H1 (cell line): ENCODE data around the gene ARHGAP26. TPM values are rescaled to one million over a fixed set of nuclear protein-coding genes. Genes with fewer than 3 reads are reported as not detected.

Experiments used
- CTCF ChIA-PET: fragments of 300-600 bp; sonication (Branson Sonifier 250); formaldehyde crosslinking; loops from one replicate; lab custom pipeline; 2021; ENCODE audit not compliant: partially characterized antibody; lab: Charles Lee
- POLR2A ChIA-PET: fragments of 300-600 bp; sonication (Branson Sonifier 250); formaldehyde crosslinking; loops from one replicate; lab custom pipeline; 2021; ENCODE audit warnings: inconsistent platforms; ENCODE audit not compliant: partially characterized antibody; lab: Charles Lee
- DNase-seq, 2 experiments: peaks; one replicate each; pipeline versions ENCODE4 v3.0.0 to v3.0.0-alpha.2; 2010 to 2022; ENCODE audit warnings: low spot score in 2 of 2, low read depth in 1 of 2, mixed read lengths in 1 of 2
- FAIRE-seq: peaks from 2 replicates; lab custom pipeline; 2011; peaks lifted over from hg19 to GRCh38; lab: Jason Lieb, UNC
- H2AFZ ChIP-seq: 2 replicates; pipeline ENCODE4 v1.8.1; 2012; ENCODE audit warnings: low read length, inconsistent platforms
- H2AK5ac ChIP-seq: 2 replicates; pipeline ENCODE4 v1.6.1; 2013; ENCODE audit warnings: low read depth, low read length
- H2BK120ac ChIP-seq: replicated peaks from 2 replicates; pipeline ENCODE3; 2013; ENCODE audit warnings: low read depth, low read length, inconsistent platforms
- H2BK12ac ChIP-seq: 2 replicates; pipeline ENCODE4 v1.6.1; 2013; ENCODE audit warnings: low read depth, low read length
- H2BK15ac ChIP-seq: 2 replicates; pipeline ENCODE4 v1.6.1; 2013; ENCODE audit warnings: low read length
- H2BK20ac ChIP-seq: 2 replicates; pipeline ENCODE4 v1.6.1; 2013; ENCODE audit warnings: low read length
- H2BK5ac ChIP-seq: 2 replicates; pipeline ENCODE4 v1.6.1; 2013; ENCODE audit warnings: low read depth, low read length
- H3K14ac ChIP-seq: 2 replicates; pipeline ENCODE4 v1.6.1; 2013; ENCODE audit warnings: inconsistent platforms; ENCODE audit not compliant: insufficient read length
- H3K18ac ChIP-seq: 2 replicates; pipeline ENCODE4 v1.6.1; 2013; ENCODE audit warnings: low read length; ENCODE audit errors: extremely low read depth
- H3K23ac ChIP-seq: 2 replicates; pipeline ENCODE4 v1.6.1; 2013; ENCODE audit warnings: inconsistent platforms; ENCODE audit not compliant: insufficient read length
- H3K23me2 ChIP-seq: 2 replicates; pipeline ENCODE4 v1.6.1; 2013; ENCODE audit warnings: low read depth, low read length
- H3K27ac ChIP-seq: 2 replicates; pipeline ENCODE4 v1.6.1; 2011; ENCODE audit warnings: low read depth, low read length, inconsistent platforms
- H3K27me3 ChIP-seq, 4 experiments: replicated peaks in 1 of 4; 1 replicate in 1 of 4; 2 replicates in 3 of 4; pipeline versions ENCODE4 v1.6.1 to v1.8.1; 2011 to 2013; ENCODE audit warnings: low read length in 3 of 4, mild to moderate bottlenecking in 3 of 4, inconsistent platforms in 2 of 4, mixed read lengths in 2 of 4, moderate library complexity in 1 of 4; ENCODE audit not compliant: control insufficient read depth in 3 of 4, insufficient read depth in 3 of 4; ENCODE audit errors: extremely low read depth in 1 of 4
- H3K36me3 ChIP-seq, 4 experiments: 2 replicates each; pipeline versions ENCODE4 v1.6.1 to v1.8.1; 2011 to 2013; ENCODE audit warnings: mild to moderate bottlenecking in 4 of 4, low read length in 3 of 4, moderate library complexity in 2 of 4, control low read depth in 1 of 4, inconsistent platforms in 1 of 4; ENCODE audit not compliant: insufficient read depth in 4 of 4, control insufficient read depth in 2 of 4
- H3K4ac ChIP-seq: replicated peaks from 2 replicates; pipeline ENCODE3; 2013; ENCODE audit warnings: low read length, low read depth, mixed read lengths, inconsistent platforms; ENCODE audit not compliant: insufficient read length
- H3K4me1 ChIP-seq, 4 experiments: replicated peaks in 1 of 4; 1 replicate in 1 of 4; 2 replicates in 3 of 4; pipeline versions ENCODE4 v1.6.1 to v1.8.1; 2011 to 2013; ENCODE audit warnings: low read length in 3 of 4, inconsistent platforms in 2 of 4, mixed read lengths in 1 of 4; ENCODE audit not compliant: insufficient read depth in 4 of 4, control insufficient read depth in 3 of 4
- H3K4me2 ChIP-seq, 2 experiments: 2 replicates each; pipeline versions ENCODE4 v1.6.1 to v1.8.1; 2011 to 2013; ENCODE audit warnings: low read depth in 2 of 2, low read length in 2 of 2, control low read depth in 1 of 2, inconsistent platforms in 1 of 2, mild to moderate bottlenecking in 1 of 2; ENCODE audit not compliant: insufficient read depth in 1 of 2
- H3K4me3 ChIP-seq, 4 experiments: fragments of 200-600, 300-600 bp in 1 of 4; sonication (generic), shearing (Covaris generic), sonication (Bioruptor Twin) in 1 of 4; 2 replicates each; pipeline versions ENCODE4 v1.5.1 to v1.8.1; 2011 to 2016; ENCODE audit warnings: low read length in 4 of 4, low read depth in 3 of 4, control low read depth in 2 of 4, inconsistent platforms in 2 of 4, mild to moderate bottlenecking in 2 of 4, mixed read lengths in 1 of 4, moderate library complexity in 1 of 4; ENCODE audit not compliant: insufficient read depth in 2 of 4; ENCODE audit errors: extremely low read depth in 1 of 4
- H3K56ac ChIP-seq: replicated peaks from 2 replicates; pipeline ENCODE3; 2013; ENCODE audit warnings: low read depth, mild to moderate bottlenecking, mixed read lengths, low read length, inconsistent platforms; ENCODE audit not compliant: insufficient read length
- H3K79me1 ChIP-seq: 2 replicates; pipeline ENCODE4 v1.6.1; 2013; ENCODE audit warnings: low read depth, low read length, control low read depth
- H3K79me2 ChIP-seq, 2 experiments: 2 replicates each; pipeline versions ENCODE4 v1.6.1 to v1.8.1; 2012 to 2013; ENCODE audit warnings: low read length in 2 of 2, mild to moderate bottlenecking in 2 of 2, inconsistent platforms in 1 of 2; ENCODE audit not compliant: insufficient read depth in 2 of 2, control insufficient read depth in 1 of 2
- H3K9ac ChIP-seq, 4 experiments: replicated peaks in 1 of 4; 1 replicate in 1 of 4; 2 replicates in 3 of 4; pipeline versions ENCODE4 v1.6.1 to v1.8.1; 2011 to 2013; ENCODE audit warnings: low read depth in 3 of 4, low read length in 3 of 4, control low read depth in 2 of 4, mild to moderate bottlenecking in 2 of 4, moderate library complexity in 2 of 4, inconsistent platforms in 1 of 4; ENCODE audit errors: extremely low read depth in 1 of 4
- H3K9me3 ChIP-seq, 2 experiments: 2 replicates each; pipeline versions ENCODE4 v1.6.1 to v1.8.1; 2012 to 2013; ENCODE audit warnings: mild to moderate bottlenecking in 2 of 2, moderate library complexity in 2 of 2, control low read depth in 1 of 2, inconsistent platforms in 1 of 2, low read depth in 1 of 2, low read length in 1 of 2, mixed read lengths in 1 of 2; ENCODE audit not compliant: insufficient read depth in 2 of 2
- H4K20me1 ChIP-seq, 2 experiments: replicated peaks in 1 of 2; 2 replicates each; pipeline versions ENCODE3 to v1.8.1; 2011 to 2013; ENCODE audit warnings: inconsistent platforms in 2 of 2, low read length in 2 of 2, mild to moderate bottlenecking in 1 of 2; ENCODE audit not compliant: insufficient read depth in 2 of 2, control insufficient read depth in 1 of 2
- H4K5ac ChIP-seq: 2 replicates; pipeline ENCODE4 v1.6.1; 2013; ENCODE audit warnings: low read length, low read depth, mixed read lengths, inconsistent platforms; ENCODE audit not compliant: insufficient read length
- H4K8ac ChIP-seq: 2 replicates; pipeline ENCODE4 v1.8.0; 2013; ENCODE audit warnings: mild to moderate bottlenecking, moderate library complexity, low read length, inconsistent platforms; ENCODE audit not compliant: insufficient read depth; ENCODE audit errors: extremely low read depth
- H4K91ac ChIP-seq: replicated peaks from 2 replicates; pipeline ENCODE3; 2013; ENCODE audit warnings: low read length, mixed read lengths, inconsistent platforms; ENCODE audit not compliant: insufficient read length
- ASH2L ChIP-seq: fragments of 200-600, 300-600 bp; sonication (generic); IDR thresholded peaks from one replicate; pipeline ENCODE4 v1.7.1; 2017; ENCODE audit warnings: low read length
- BCL11A ChIP-seq, 2 experiments: IDR thresholded peaks; one replicate each; pipeline ENCODE4 v1.6.1; 2011; ENCODE audit warnings: low read depth in 2 of 2, low read length in 2 of 2, mild to moderate bottlenecking in 2 of 2
- CHD1 ChIP-seq: IDR thresholded peaks from 2 replicates; pipeline ENCODE4 v1.6.1; 2012; ENCODE audit warnings: low read depth, low read length, improper control_type of control experiment
- CTCF ChIP-seq, 3 experiments: IDR thresholded peaks; 1 replicate in 2 of 3; 2 replicates in 1 of 3; pipeline versions ENCODE4 v1.5.1 to v1.6.1; 2011; ENCODE audit warnings: low read length in 3 of 3, mild to moderate bottlenecking in 3 of 3, inconsistent platforms in 2 of 3, low read depth in 1 of 3, moderate library complexity in 1 of 3; ENCODE audit not compliant: insufficient read depth in 1 of 3; ENCODE audit errors: control extremely low read depth in 1 of 3
- EP300 ChIP-seq, 2 experiments: IDR thresholded peaks; 1 replicate in 1 of 2; 2 replicates in 1 of 2; pipeline ENCODE4 v1.6.1; 2011 to 2012; ENCODE audit warnings: low read depth in 2 of 2, low read length in 2 of 2, mild to moderate bottlenecking in 2 of 2, borderline replicate concordance in 1 of 2, inconsistent platforms in 1 of 2, moderate library complexity in 1 of 2
- GTF2F1 ChIP-seq: IDR thresholded peaks from 2 replicates; pipeline ENCODE4 v1.6.1; 2012; ENCODE audit warnings: low read depth, low read length, improper control_type of control experiment, borderline replicate concordance
- KDM5A ChIP-seq: fragments of 200-600 bp; IDR thresholded peaks from 2 replicates; pipeline ENCODE4 v1.7.1; 2012; ENCODE audit warnings: mild to moderate bottlenecking, low read length, inconsistent platforms, mixed read lengths
- NANOG ChIP-seq: IDR thresholded peaks from 2 replicates; pipeline ENCODE4 v1.6.1; 2011; ENCODE audit warnings: low read length, low read depth, mild to moderate bottlenecking, inconsistent platforms; ENCODE audit not compliant: insufficient read depth, poor library complexity, severe bottlenecking
- SAP30 ChIP-seq: fragments of 300-600 bp; sonication (generic); IDR thresholded peaks from 2 replicates; pipeline ENCODE4 v1.7.1; 2012; ENCODE audit warnings: low read length, moderate library complexity, mild to moderate bottlenecking, inconsistent platforms; ENCODE audit not compliant: insufficient read depth, insufficient replicate concordance
- SIN3A ChIP-seq, 2 experiments: IDR thresholded peaks in 1 of 2; conservative IDR thresholded peaks in 1 of 2; 2 replicates each; pipeline ENCODE4 v1.6.1; 2011 to 2012; ENCODE audit warnings: low read length in 2 of 2, improper control_type of control experiment in 1 of 2, low read depth in 1 of 2, mild to moderate bottlenecking in 1 of 2
- WGBS, 2 experiments: shearing (Covaris generic) in 1 of 2; methylation state at CpG; one replicate each; pipeline versions ENCODE4 v1.1.6 to v1.1.7; 2013 to 2015; ENCODE audit warnings: low lambda C conversion rate in 2 of 2, mixed read lengths in 2 of 2, inconsistent platforms in 1 of 2, low coverage in 1 of 2, missing lambda C conversion rate in 1 of 2; ENCODE audit not compliant: insufficient replicate concordance in 2 of 2, insufficient coverage in 1 of 2, insufficient read length in 1 of 2; ENCODE audit errors: extremely low coverage in 1 of 2, missing lambda C conversion rate in 1 of 2; 5-methylcytosine and 5-hydroxymethylcytosine counted together
- polyA plus RNA-seq, 7 experiments: library from polyadenylated mRNA; depleted of rRNA in 3 of 7; stranded (reverse) in 5 of 7; unstranded in 2 of 7; fragments of >200 nt in 5 of 7; fragments of 200-250 nt in 2 of 7; gene quantifications; 1 replicate in 5 of 7; 2 replicates in 1 of 7; 4 replicates in 1 of 7; pipeline versions ENCODE4 v1.2.1 to v1.2.3, GENCODE V29; 2011 to 2013; ENCODE audit warnings: missing spikeins in 2 of 7, mixed read lengths in 2 of 7
- total RNA-seq: library from RNA; stranded (reverse); fragmentation: NEBNext Ultra II Directional; extraction: Animal tissue kit (Norgen Biotek cat#: 25700); gene quantifications from 2 replicates; pipeline ENCODE4 v1.2.1, GENCODE V29; 2021

The ARHGAP26 gene
- total and polyA plus RNA-seq, 2 of the 8 experiments (the other 6 are each of a cell fraction or from before 2014, with no cell fraction given) = 7.1 to 24.8 TPM

GRCh38 chr5:143116814-143117213, 346.6 kb downstream of the ARHGAP26 start:
- H3K18ac ChIP-seq = no peak overlapping the region
- no peak overlapping the region for H3K27ac ChIP-seq
- H3K4me1 ChIP-seq = peaks cover 5 to 11% (median 11%) of the 10 kb centered on the region in 4 experiments
- H2BK12ac ChIP-seq = no peak overlapping the region
- no peak overlapping the region for H2BK5ac ChIP-seq
- H2AK5ac ChIP-seq = no peak overlapping the region
- H4K8ac ChIP-seq = no peak overlapping the region
- H2BK120ac ChIP-seq = no peak overlapping the region
- H4K5ac ChIP-seq = no peak overlapping the region
- H2BK20ac ChIP-seq = no peak overlapping the region
- peaks cover 0 to 7% (median 2%) of the 10 kb centered on the region in 4 experiments; a peak in 2 of 8 replicates for H3K36me3 ChIP-seq
- no peaks in the 10 kb centered on the region for H3K79me2 ChIP-seq
- H3K14ac ChIP-seq = no peak overlapping the region
- H3K9me3 ChIP-seq = peaks cover 0 to 2% of the 10 kb centered on the region in 2 experiments; a peak in 2 of 4 replicates
- no peak overlapping the region for H3K23ac ChIP-seq
- H4K20me1 ChIP-seq = no peaks in the 10 kb centered on the region
- CTCF ChIA-PET = interaction anchor here (0.9 to 2.9 kb wide), 7 partner anchors 8 to 708 kb away, joined by 3 to 11 read pairs (median 4); no protein-coding TSS in a partner anchor
- H3K23me2 ChIP-seq = no peaks in the 10 kb centered on the region
- POLR2A ChIA-PET = no interaction called here
- H2AFZ ChIP-seq = no peak overlapping the region
- DNase-seq = no peak
- no peak overlapping the region for H3K4me2 ChIP-seq
- H3K9ac ChIP-seq = no peak overlapping the region
- WGBS, 2 experiments = 90% methylated on average over 4 of the region's 4 CpGs; no CpG with 5 or more reads in 1 of the 2 experiments
- no peaks in the 10 kb centered on the region; the same call in 1 of the 2 replicates for H3K79me1 ChIP-seq
- H3K56ac ChIP-seq = no peak overlapping the region
- no peaks in the 10 kb centered on the region for H3K27me3 ChIP-seq
- no peak overlapping the region for H3K4ac ChIP-seq
- H3K4me3 ChIP-seq = no peak overlapping the region
- FAIRE-seq = no peak
- H2BK15ac ChIP-seq = no peak overlapping the region
- no peak overlapping the region for H4K91ac ChIP-seq
- no peak for TF ChIP-seq ASH2L
- no peak for TF ChIP-seq CHD1
- TF ChIP-seq GTF2F1 = no peak
- TF ChIP-seq KDM5A = no peak
- no peak for TF ChIP-seq NANOG
- TF ChIP-seq SAP30 = no peak
- TF ChIP-seq CTCF (IDR thresholded peaks at IDR 0.05; ENCODE audit: control extremely low read depth in 1 of 3, insufficient read depth in 1 of 3, low read depth in 1 of 3, low read length in 3 of 3) = no peak
- no peak for TF ChIP-seq BCL11A (IDR thresholded peaks at IDR 0.05; ENCODE audit: low read depth in 2 of 2, low read length in 2 of 2)
- TF ChIP-seq SIN3A (conservative IDR thresholded peaks at IDR 0.05 in 1 of 2, IDR thresholded peaks at IDR 0.05 in 1 of 2; ENCODE audit: low read depth in 1 of 2, low read length in 2 of 2) = no peak
- no peak for TF ChIP-seq EP300 (IDR thresholded peaks at IDR 0.05; ENCODE audit: borderline replicate concordance in 1 of 2, low read depth in 2 of 2, low read length in 2 of 2)
